Fibroblast of lung (primary cell): Measurements from ENCODE around the gene FHIP1A.

Experiments used
- EZH2 ChIP-seq: IDR thresholded peaks from 2 replicates; pipeline ENCODE4 v1.5.1; 2012; ENCODE audit warnings: low read length, control low read depth, mild to moderate bottlenecking; ENCODE audit errors: missing control alignments
- TF ChIP-seq, protein P1 (sequence below), 2 donors: IDR thresholded peaks in 1 of 2; conservative IDR thresholded peaks in 1 of 2; 1 replicate in 1 of 2; 2 replicates in 1 of 2; pipeline ENCODE4 v1.5.1; 2011 to 2012; ENCODE audit warnings: low read length in 2 of 2, control low read depth in 1 of 2, inconsistent platforms in 1 of 2, low read depth in 1 of 2, mild to moderate bottlenecking in 1 of 2

DNA sequence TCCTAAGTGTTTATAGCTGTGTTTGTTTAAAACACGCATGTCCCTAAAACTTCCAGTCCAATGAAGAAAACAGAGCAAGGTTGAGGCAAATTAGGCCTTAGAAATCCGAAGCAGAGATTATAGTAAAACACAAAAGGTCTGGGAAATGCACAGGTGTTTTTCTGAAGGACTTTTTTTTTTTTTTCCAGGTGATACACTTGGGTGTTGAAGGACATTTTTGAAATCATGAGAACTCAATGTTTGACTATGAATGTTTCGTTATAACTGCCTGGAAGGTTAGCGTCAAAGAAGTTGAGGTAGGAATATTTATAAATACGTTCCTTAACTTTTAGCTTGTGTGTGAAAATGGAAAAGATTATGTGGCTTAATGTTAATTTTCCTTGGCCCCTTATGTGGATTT, 45.5 kb downstream of the FHIP1A start:
- TF ChIP-seq, protein P1, sequence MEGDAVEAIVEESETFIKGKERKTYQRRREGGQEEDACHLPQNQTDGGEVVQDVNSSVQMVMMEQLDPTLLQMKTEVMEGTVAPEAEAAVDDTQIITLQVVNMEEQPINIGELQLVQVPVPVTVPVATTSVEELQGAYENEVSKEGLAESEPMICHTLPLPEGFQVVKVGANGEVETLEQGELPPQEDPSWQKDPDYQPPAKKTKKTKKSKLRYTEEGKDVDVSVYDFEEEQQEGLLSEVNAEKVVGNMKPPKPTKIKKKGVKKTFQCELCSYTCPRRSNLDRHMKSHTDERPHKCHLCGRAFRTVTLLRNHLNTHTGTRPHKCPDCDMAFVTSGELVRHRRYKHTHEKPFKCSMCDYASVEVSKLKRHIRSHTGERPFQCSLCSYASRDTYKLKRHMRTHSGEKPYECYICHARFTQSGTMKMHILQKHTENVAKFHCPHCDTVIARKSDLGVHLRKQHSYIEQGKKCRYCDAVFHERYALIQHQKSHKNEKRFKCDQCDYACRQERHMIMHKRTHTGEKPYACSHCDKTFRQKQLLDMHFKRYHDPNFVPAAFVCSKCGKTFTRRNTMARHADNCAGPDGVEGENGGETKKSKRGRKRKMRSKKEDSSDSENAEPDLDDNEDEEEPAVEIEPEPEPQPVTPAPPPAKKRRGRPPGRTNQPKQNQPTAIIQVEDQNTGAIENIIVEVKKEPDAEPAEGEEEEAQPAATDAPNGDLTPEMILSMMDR (conservative IDR thresholded peaks at IDR 0.05 in 1 of 2, IDR thresholded peaks at IDR 0.05 in 1 of 2; ENCODE audit: low read depth in 1 of 2, low read length in 2 of 2): no peak
- no peak for TF ChIP-seq EZH2
